ENCODE results near the gene FLT1.

The FLT1 gene

GRCh38 chr13:28485996-28486543 lies 8.9 kb downstream of the FLT1 start:
- FAIRE-seq = no peak

- FAIRE-seq = no peak
Measured at GRCh38 chr13:28485551-28485950, 9.4 kb downstream of the FLT1 start.

- FAIRE-seq = no peak
Measured at GRCh38 chr13:28485097-28485496, 9.8 kb downstream of the FLT1 start.

GRCh38 chr13:28483313-28483931 lies 11.5 kb downstream of the FLT1 start:
- FAIRE-seq = no peak

- FAIRE-seq = no peak
Measured at GRCh38 chr13:28479005-28479404, 15.9 kb downstream of the FLT1 start.

GRCh38 chr13:28478127-28478526 lies 16.8 kb downstream of the FLT1 start:
- FAIRE-seq = no peak

- no peak for FAIRE-seq
Measured at GRCh38 chr13:28477709-28477973, 17.3 kb downstream of the FLT1 start.

- FAIRE-seq = no peak
Measured at GRCh38 chr13:28476919-28477708, 17.8 kb downstream of the FLT1 start.

GRCh38 chr13:28475916-28476725 lies 18.8 kb downstream of the FLT1 start:
- FAIRE-seq = no peak

- no peak for FAIRE-seq
Measured at GRCh38 chr13:28474491-28475134, 20.3 kb downstream of the FLT1 start.

- no peak for FAIRE-seq
Measured at GRCh38 chr13:28473044-28473443, 21.9 kb downstream of the FLT1 start.

GRCh38 chr13:28471421-28471820 lies 23.5 kb downstream of the FLT1 start:
- FAIRE-seq = no peak

- FAIRE-seq = no peak
Measured at GRCh38 chr13:28470296-28470695, 24.6 kb downstream of the FLT1 start.

GRCh38 chr13:28469316-28469715 lies 25.6 kb downstream of the FLT1 start:
- FAIRE-seq = no peak

GRCh38 chr13:28468023-28468915 lies 26.7 kb downstream of the FLT1 start:
- FAIRE-seq = no peak

GRCh38 chr13:28467034-28467433 lies 27.9 kb downstream of the FLT1 start:
- no peak for FAIRE-seq

- FAIRE-seq = no peak
Measured at GRCh38 chr13:28466151-28466550, 28.8 kb downstream of the FLT1 start.

- FAIRE-seq = no peak
Measured at GRCh38 chr13:28464861-28465460, 30.0 kb downstream of the FLT1 start.

GRCh38 chr13:28463481-28463880 lies 31.4 kb downstream of the FLT1 start:
- no peak for FAIRE-seq

GRCh38 chr13:28459911-28460310 lies 35.0 kb downstream of the FLT1 start:
- FAIRE-seq = no peak

GRCh38 chr13:28458608-28459007 lies 36.3 kb downstream of the FLT1 start:
- FAIRE-seq = no peak

- no peak for FAIRE-seq
Measured at GRCh38 chr13:28458051-28458450, 36.9 kb downstream of the FLT1 start.
